HCT116 (cell line): ENCODE results near the gene DOHH.

Source experiments
- CEBPB ChIP-seq: IDR thresholded peaks from 2 replicates; pipeline ENCODE4 v1.6.1; 2012; ENCODE audit warnings: low read depth
- EZH2 ChIP-seq: fragments of 200-600 bp; sonication (generic); IDR thresholded peaks from 2 replicates; pipeline ENCODE4 v1.6.1; 2017; ENCODE audit warnings: antibody characterized with exemption, mixed run types
- EZH2phosphoT487 ChIP-seq: fragments of 200-600 bp; IDR thresholded peaks from 2 replicates; pipeline ENCODE4 v1.6.1; 2018; ENCODE audit warnings: antibody characterized with exemption, borderline replicate concordance
- FOSL1 ChIP-seq: IDR thresholded peaks from 2 replicates; pipeline ENCODE4 v1.6.1; 2012; ENCODE audit warnings: low read depth
- POLR2A ChIP-seq: IDR thresholded peaks from 2 replicates; pipeline ENCODE4 v1.7.0; 2011; ENCODE audit warnings: borderline replicate concordance; ENCODE audit not compliant: insufficient read depth, insufficient read length; ENCODE audit errors: extremely low read depth
- POLR2AphosphoS5 ChIP-seq: IDR thresholded peaks from 2 replicates; pipeline ENCODE4 v1.6.1; 2011; ENCODE audit warnings: mild to moderate bottlenecking, low read depth, low read length, moderate library complexity
- RAD21 ChIP-seq: IDR thresholded peaks from 2 replicates; pipeline ENCODE4 v1.6.1; 2012; ENCODE audit warnings: low read depth, mild to moderate bottlenecking
- SIN3A ChIP-seq: IDR thresholded peaks from 2 replicates; pipeline ENCODE4 v1.6.1; 2012; ENCODE audit warnings: low read depth
- SP1 ChIP-seq: IDR thresholded peaks from 2 replicates; pipeline ENCODE4 v1.6.1; 2012; ENCODE audit warnings: low read depth
- YY1 ChIP-seq: IDR thresholded peaks from 2 replicates; pipeline ENCODE4 v1.6.1; 2011; ENCODE audit warnings: low read length, low read depth, moderate library complexity, mild to moderate bottlenecking; ENCODE audit not compliant: insufficient replicate concordance; ENCODE audit errors: extremely low read depth
- ZFX ChIP-seq: fragments of 450-650 bp; IDR thresholded peaks from 2 replicates; pipeline ENCODE4 v1.6.1; 2017
- TF ChIP-seq, protein P1 (sequence below), 3 experiments: fragments of 200-600 bp in 1 of 3; sonication (generic) in 1 of 3; IDR thresholded peaks in 2 of 3; conservative IDR thresholded peaks in 1 of 3; 2 replicates each; pipeline ENCODE4 v1.5.1; 2012 to 2017; ENCODE audit warnings: low read depth in 2 of 3, low read length in 2 of 3, antibody characterized with exemption in 1 of 3, borderline replicate concordance in 1 of 3, control low read depth in 1 of 3, mild to moderate bottlenecking in 1 of 3, mixed read lengths in 1 of 3, mixed run types in 1 of 3, moderate library complexity in 1 of 3; ENCODE audit not compliant: insufficient read depth in 1 of 3
- TF ChIP-seq, protein P2 (sequence below): IDR thresholded peaks from 2 replicates; pipeline ENCODE4 v1.6.1; 2012

DNA sequence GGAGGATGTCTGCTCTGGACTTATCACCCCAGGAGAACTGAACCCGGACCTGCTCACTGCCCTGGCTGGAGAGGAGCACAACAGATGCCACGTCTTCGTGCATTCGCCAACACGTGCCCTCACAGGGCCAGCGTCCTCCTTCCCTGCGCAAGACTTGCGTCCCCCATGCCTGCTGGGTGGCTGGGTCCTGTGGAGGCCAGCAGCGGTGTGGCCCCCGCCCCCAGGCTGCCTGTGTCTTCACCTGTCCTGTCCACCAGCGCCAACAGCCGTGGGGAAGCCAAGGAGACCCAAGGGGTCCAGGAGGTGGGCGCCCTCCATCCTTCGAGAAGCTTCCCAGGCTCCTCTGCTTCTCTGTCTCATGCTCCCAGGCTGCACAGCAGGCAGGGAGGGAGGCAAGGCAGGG is 35.1 kb upstream of the DOHH start:
- TF ChIP-seq POLR2A = no peak
- no peak for TF ChIP-seq RAD21
- TF ChIP-seq CEBPB = no peak
- no peak for TF ChIP-seq SIN3A
- TF ChIP-seq, protein P1, sequence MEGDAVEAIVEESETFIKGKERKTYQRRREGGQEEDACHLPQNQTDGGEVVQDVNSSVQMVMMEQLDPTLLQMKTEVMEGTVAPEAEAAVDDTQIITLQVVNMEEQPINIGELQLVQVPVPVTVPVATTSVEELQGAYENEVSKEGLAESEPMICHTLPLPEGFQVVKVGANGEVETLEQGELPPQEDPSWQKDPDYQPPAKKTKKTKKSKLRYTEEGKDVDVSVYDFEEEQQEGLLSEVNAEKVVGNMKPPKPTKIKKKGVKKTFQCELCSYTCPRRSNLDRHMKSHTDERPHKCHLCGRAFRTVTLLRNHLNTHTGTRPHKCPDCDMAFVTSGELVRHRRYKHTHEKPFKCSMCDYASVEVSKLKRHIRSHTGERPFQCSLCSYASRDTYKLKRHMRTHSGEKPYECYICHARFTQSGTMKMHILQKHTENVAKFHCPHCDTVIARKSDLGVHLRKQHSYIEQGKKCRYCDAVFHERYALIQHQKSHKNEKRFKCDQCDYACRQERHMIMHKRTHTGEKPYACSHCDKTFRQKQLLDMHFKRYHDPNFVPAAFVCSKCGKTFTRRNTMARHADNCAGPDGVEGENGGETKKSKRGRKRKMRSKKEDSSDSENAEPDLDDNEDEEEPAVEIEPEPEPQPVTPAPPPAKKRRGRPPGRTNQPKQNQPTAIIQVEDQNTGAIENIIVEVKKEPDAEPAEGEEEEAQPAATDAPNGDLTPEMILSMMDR (IDR thresholded peaks at IDR 0.05 in 2 of 3, conservative IDR thresholded peaks at IDR 0.05 in 1 of 3; ENCODE audit: borderline replicate concordance in 1 of 3, insufficient read depth in 1 of 3, low read depth in 2 of 3, low read length in 2 of 3) = no peak
- no peak for TF ChIP-seq SP1
- no peak for TF ChIP-seq YY1
- no peak for TF ChIP-seq EZH2
- no peak for TF ChIP-seq ZFX
- TF ChIP-seq POLR2AphosphoS5 = no peak
- TF ChIP-seq EZH2phosphoT487 = no peak
- TF ChIP-seq, protein P2, sequence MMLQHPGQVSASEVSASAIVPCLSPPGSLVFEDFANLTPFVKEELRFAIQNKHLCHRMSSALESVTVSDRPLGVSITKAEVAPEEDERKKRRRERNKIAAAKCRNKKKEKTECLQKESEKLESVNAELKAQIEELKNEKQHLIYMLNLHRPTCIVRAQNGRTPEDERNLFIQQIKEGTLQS = no peak
- no peak for TF ChIP-seq FOSL1
